ENCODE data around the gene COL10A1. TPM values are rescaled to one million over a fixed set of nuclear protein-coding genes. Genes with fewer than 3 reads are reported as not detected.

Gene COL10A1
- total RNA-seq, 4 donors from 2014 or later, result not detected

- Histone ChIP-seq H3K4me1 (no peaks in the 10 kb centered on the region), H3K27me3 (no peaks in the 10 kb centered on the region), H3K27ac (no peak overlapping the region), H3K36me3 (no peaks in the 10 kb centered on the region), H3K9me3 (no peaks in the 10 kb centered on the region), H3K4me3 (no peak overlapping the region)
- no peak for DNase-seq
- TF ChIP-seq POLR2A (IDR thresholded peaks at IDR 0.05), result no peak
- TF ChIP-seq, protein P1, sequence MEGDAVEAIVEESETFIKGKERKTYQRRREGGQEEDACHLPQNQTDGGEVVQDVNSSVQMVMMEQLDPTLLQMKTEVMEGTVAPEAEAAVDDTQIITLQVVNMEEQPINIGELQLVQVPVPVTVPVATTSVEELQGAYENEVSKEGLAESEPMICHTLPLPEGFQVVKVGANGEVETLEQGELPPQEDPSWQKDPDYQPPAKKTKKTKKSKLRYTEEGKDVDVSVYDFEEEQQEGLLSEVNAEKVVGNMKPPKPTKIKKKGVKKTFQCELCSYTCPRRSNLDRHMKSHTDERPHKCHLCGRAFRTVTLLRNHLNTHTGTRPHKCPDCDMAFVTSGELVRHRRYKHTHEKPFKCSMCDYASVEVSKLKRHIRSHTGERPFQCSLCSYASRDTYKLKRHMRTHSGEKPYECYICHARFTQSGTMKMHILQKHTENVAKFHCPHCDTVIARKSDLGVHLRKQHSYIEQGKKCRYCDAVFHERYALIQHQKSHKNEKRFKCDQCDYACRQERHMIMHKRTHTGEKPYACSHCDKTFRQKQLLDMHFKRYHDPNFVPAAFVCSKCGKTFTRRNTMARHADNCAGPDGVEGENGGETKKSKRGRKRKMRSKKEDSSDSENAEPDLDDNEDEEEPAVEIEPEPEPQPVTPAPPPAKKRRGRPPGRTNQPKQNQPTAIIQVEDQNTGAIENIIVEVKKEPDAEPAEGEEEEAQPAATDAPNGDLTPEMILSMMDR (IDR thresholded peaks at IDR 0.05), result no peak
These were observed 52.0 kb downstream of the COL10A1 start for GRCh38 chr6:116073765-116074440.

DNA sequence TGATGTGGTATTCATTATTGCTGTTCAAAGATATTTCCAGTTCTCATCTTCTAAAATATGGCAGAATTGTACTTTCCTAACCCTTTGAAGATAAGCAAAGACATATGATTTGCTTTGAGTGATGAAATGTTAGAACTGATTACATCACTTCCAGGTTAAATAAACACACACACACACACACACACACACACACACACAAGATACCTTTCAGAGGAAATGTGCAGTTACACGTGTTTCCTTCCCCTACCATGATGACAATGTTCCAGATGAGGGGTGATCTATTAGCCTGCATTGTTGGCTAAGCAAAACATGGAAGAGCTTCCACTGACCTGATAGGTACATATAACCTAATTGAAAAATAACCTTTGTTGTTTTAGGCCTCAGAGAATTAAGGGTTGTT is 53.6 kb downstream of the COL10A1 start:
- Histone ChIP-seq H3K27me3 (no peaks in the 10 kb centered on the region), H3K9me3 (no peaks in the 10 kb centered on the region), H3K4me1 (no peaks in the 10 kb centered on the region), H3K36me3 (no peaks in the 10 kb centered on the region), H3K27ac (no peak overlapping the region), H3K4me3 (no peak overlapping the region)
- DNase-seq, result no peak
- TF ChIP-seq POLR2A (IDR thresholded peaks at IDR 0.05), result no peak
- TF ChIP-seq, protein P1 (IDR thresholded peaks at IDR 0.05), result no peak

DNA sequence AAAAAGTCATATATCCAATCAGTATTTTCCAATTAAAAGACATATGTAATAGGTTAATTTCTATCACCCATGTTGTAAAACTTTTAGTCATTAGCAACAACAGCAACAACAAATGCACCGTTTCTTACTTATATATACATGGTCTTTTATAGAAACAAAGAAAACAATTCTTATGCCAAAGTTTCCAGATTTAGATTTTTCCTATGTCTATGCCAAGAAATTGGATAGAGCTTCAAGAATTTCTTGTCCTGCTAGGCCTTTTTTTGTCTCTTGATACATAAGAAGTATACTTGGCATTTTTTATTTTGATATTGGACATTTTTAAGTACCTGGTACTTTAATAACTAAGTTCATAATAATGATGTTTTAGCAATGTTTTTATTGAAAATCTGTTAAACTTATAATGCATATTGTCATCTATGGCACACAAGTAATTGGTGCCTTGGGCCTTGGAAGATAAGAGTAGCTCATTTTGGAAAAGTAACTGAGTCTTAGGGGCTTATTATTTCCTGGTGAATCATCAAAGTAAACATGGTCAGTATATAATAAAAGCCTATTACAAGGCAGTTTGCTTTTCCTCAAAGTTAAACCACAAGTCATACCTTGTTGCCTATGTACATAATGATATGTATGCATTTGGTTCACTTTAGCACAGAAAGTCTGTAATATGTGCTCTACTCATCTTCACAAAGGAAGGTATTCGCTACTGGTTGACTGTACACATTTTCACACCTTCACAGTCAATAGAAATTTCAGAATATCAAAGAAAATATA is 55.1 kb downstream of the COL10A1 start:
- TF ChIP-seq, protein P1 (IDR thresholded peaks at IDR 0.05), result no peak
- TF ChIP-seq POLR2A (IDR thresholded peaks at IDR 0.05), result no peak
- Histone ChIP-seq H3K27me3 (no peaks in the 10 kb centered on the region), H3K9me3 (no peaks in the 10 kb centered on the region), H3K4me1 (no peaks in the 10 kb centered on the region), H3K27ac (no peak overlapping the region), H3K36me3 (no peaks in the 10 kb centered on the region), H3K4me3 (no peak overlapping the region)
- no peak for DNase-seq

- no peak for DNase-seq
- no peak for TF ChIP-seq POLR2A (IDR thresholded peaks at IDR 0.05)
- TF ChIP-seq, protein P1 (IDR thresholded peaks at IDR 0.05), result no peak
- Histone ChIP-seq H3K9me3 (no peaks in the 10 kb centered on the region), H3K27ac (no peak overlapping the region), H3K27me3 (no peaks in the 10 kb centered on the region), H3K4me1 (no peaks in the 10 kb centered on the region), H3K36me3 (no peaks in the 10 kb centered on the region), H3K4me3 (no peak overlapping the region)
These were observed 55.8 kb downstream of the COL10A1 start for GRCh38 chr6:116070101-116070500.

Other genes with a start within 250 kb of the COL10A1 start
- gene FRK, start 65.2 kb downstream of the COL10A1 start, total RNA-seq, result 10 to 100 TPM in 3 of 4 donors, 1 to 10 TPM in 1; 7.4 to 54.3 (median 31.2) TPM
- 10 to 100 TPM in 3 of 4 donors, 1 to 10 TPM in 1; 5.0 to 34.5 (median 21.0) TPM for gene NT5DC1, start 25.3 kb downstream of the COL10A1 start, total RNA-seq
- gene TSPYL4, start 127.9 kb upstream of the COL10A1 start, total RNA-seq, result 1 to 10 TPM; 5.8 to 9.1 (median 7.2) TPM
- gene TSPYL1, start 153.8 kb upstream of the COL10A1 start, total RNA-seq, result 10 to 100 TPM; 33.0 to 49.6 (median 42.3) TPM
- 10 to 100 TPM; 12.6 to 71.8 (median 16.2) TPM for gene DSE, start 244.8 kb upstream of the COL10A1 start, total RNA-seq

Measured in Peyer's patch (tissue), 4 donors.